Psoas muscle (tissue), 8 donors: Measurements from ENCODE around the gene EHMT1. TPM values are rescaled to one million over a fixed set of nuclear protein-coding genes. Genes with fewer than 3 reads are reported as not detected.

Source experiments
- ATAC-seq, 4 donors: fragments of 200-7000 bp; cut with Tn5 transposase; one replicate each; pipeline ENCODE4 v1.9.1; 2020; ENCODE audit warnings: moderate library complexity in 3 of 4, mild to moderate bottlenecking in 2 of 4
- DNase-seq, 2 donors: peaks; one replicate each; pipeline ENCODE4 v3.0.0-alpha.2; 2020
- H3K27ac ChIP-seq: fragments of 200-600 bp; one replicate; pipeline ENCODE4 v1.8.0; 2022
- H3K27me3 ChIP-seq, 3 donors: fragments of 200-600 bp in 1 of 3; one replicate each; pipeline versions ENCODE4 v1.6.1 to v1.8.0; 2013 to 2022; ENCODE audit warnings: low read length in 2 of 3, mild to moderate bottlenecking in 2 of 3, moderate library complexity in 1 of 3; ENCODE audit not compliant: insufficient read depth in 3 of 3
- H3K36me3 ChIP-seq, 2 donors: fragments of 200-600 bp in 1 of 2; one replicate each; pipeline versions ENCODE4 v1.6.1 to v1.8.0; 2013 to 2022; ENCODE audit warnings: low read depth in 1 of 2, mild to moderate bottlenecking in 1 of 2, moderate library complexity in 1 of 2; ENCODE audit not compliant: insufficient read depth in 1 of 2
- H3K4me1 ChIP-seq: fragments of 200-600 bp; one replicate; pipeline ENCODE4 v1.8.0; 2022
- H3K4me3 ChIP-seq: fragments of 200-600 bp; one replicate; pipeline ENCODE4 v1.8.0; 2022; ENCODE audit warnings: mild to moderate bottlenecking
- H3K9me3 ChIP-seq: fragments of 200-600 bp; one replicate; pipeline ENCODE4 v1.8.0; 2022
- CTCF ChIP-seq: fragments of 200-600 bp; IDR thresholded peaks from one replicate; pipeline ENCODE4 v1.8.0; 2022; ENCODE audit warnings: antibody characterized with exemption
- WGBS, 3 donors: extraction: QIAGEN DNeasy Blood & Tissue Kit; methylation state at CpG; one replicate each; pipeline versions ENCODE4 v1.1.6 to v1.1.7; 2013; 5-methylcytosine and 5-hydroxymethylcytosine counted together
- intact Hi-C, 2 donors: fragments of 100-400 bp; cut with DNase I; formaldehyde crosslinking; loops; one replicate each; pipeline versions ENCODE4 v1.11.0 to v1.14.2; 2022
- polyA plus RNA-seq, 3 donors: library from polyadenylated mRNA; stranded (reverse); fragments of 200-250 nt; gene quantifications; one replicate each; pipeline ENCODE4 v1.2.3, GENCODE V29; 2013
- total RNA-seq, 4 donors: library from RNA; stranded (reverse); fragmentation: NEBNext Ultra II Directional in 2 of 4; extraction: Animal tissue kit (Norgen Biotek cat#: 25700) in 2 of 4; gene quantifications; one replicate each; pipeline versions ENCODE4 v1.2.1 to v1.2.4, GENCODE V29; 2021 to 2023
- donor health status: healthy with polysubstance abuse.
- donor health status: DM: no; HTN: no; CAD: no; lungs with moderate emphysema.
- donor health status: Bipolar disorder and iron deficiency.
- donor health status: healthy.
- donor health status: DM: yes; HTN: yes; CAD: no.
- donor health status: DM: no; HTN: no; CAD: no.
- donor health status: DM: no; HTN: no; CAD: no.
- donor health status: DM: yes; HTN: yes; CAD: no.

The EHMT1 gene
- total and polyA plus RNA-seq, 7 donors: 29.0 to 49.6 (median 31.2) TPM

GRCh38 chr9:137749511-137749910 is 130.7 kb downstream of the EHMT1 start:
- Histone ChIP-seq H3K36me3 (peaks cover 2 to 40% of the 10 kb centered on the region in 2 donors), H3K27me3 (no peaks in the 10 kb centered on the region), H3K9me3 (no peaks in the 10 kb centered on the region), H3K4me1 (peaks cover 11% of the 10 kb centered on the region), H3K27ac (no peak overlapping the region), H3K4me3 (no peak overlapping the region)
- WGBS, 3 donors: 87 to 90% (median 88%) methylated on average over 4 of the region's 4 CpGs
- intact Hi-C loops: no loop called here
- DNase-seq (no peak), ATAC-seq (no peak)
- no peak for TF ChIP-seq CTCF

GRCh38 chr9:137750007-137750406 is 131.2 kb downstream of the EHMT1 start:
- H3K27ac ChIP-seq: no peak overlapping the region
- ATAC-seq (no peak), DNase-seq (no peak)
- WGBS, 3 donors: 87 to 92% (median 89%) methylated on average over 3 of the region's 3 CpGs
- H3K9me3 ChIP-seq: peaks cover 1% of the 10 kb centered on the region
- no peaks in the 10 kb centered on the region for H3K27me3 ChIP-seq
- no peak overlapping the region for H3K4me3 ChIP-seq
- TF ChIP-seq CTCF: no peak
- intact Hi-C loops: no loop called here
- H3K36me3 ChIP-seq: peaks cover 2 to 42% of the 10 kb centered on the region in 2 donors
- peaks cover 10% of the 10 kb centered on the region for H3K4me1 ChIP-seq

- Histone ChIP-seq H3K27ac (no peak overlapping the region), H3K27me3 (no peaks in the 10 kb centered on the region), H3K4me1 (peaks cover 5% of the 10 kb centered on the region), H3K4me3 (no peak overlapping the region), H3K36me3 (peaks cover 4 to 47% of the 10 kb centered on the region in 2 donors), H3K9me3 (peaks cover 7% of the 10 kb centered on the region)
- 86 to 93% (median 90%) methylated on average over 10 of the region's 10 CpGs for WGBS, 3 donors
- ATAC-seq (no peak), DNase-seq (no peak)
- intact Hi-C loops: no loop called here
- TF ChIP-seq CTCF: no peak
These were observed 131.8 kb downstream of the EHMT1 start for GRCh38 chr9:137750566-137750965.

- H3K9me3 ChIP-seq: peaks cover 8% of the 10 kb centered on the region
- no peak overlapping the region for H3K4me3 ChIP-seq
- intact Hi-C loops: no loop called here
- no peaks in the 10 kb centered on the region for H3K27me3 ChIP-seq
- DNase-seq: no peak
- H3K27ac ChIP-seq: no peak overlapping the region
- peaks cover 4 to 52% of the 10 kb centered on the region in 2 donors for H3K36me3 ChIP-seq
- no peak for ATAC-seq
- TF ChIP-seq CTCF: no peak
- WGBS, 3 donors: 96 to 98% (median 96%) methylated on average over 5 of the region's 5 CpGs
- no peaks in the 10 kb centered on the region for H3K4me1 ChIP-seq
These were observed 132.8 kb downstream of the EHMT1 start for GRCh38 chr9:137751616-137752015.

GRCh38 chr9:137752426-137752825 is 133.6 kb downstream of the EHMT1 start:
- no peak overlapping the region for H3K27ac ChIP-seq
- H3K4me3 ChIP-seq: no peak overlapping the region
- peaks cover 4 to 44% of the 10 kb centered on the region in 2 donors for H3K36me3 ChIP-seq
- 71 to 79% (median 73%) methylated on average over 13 to 14 of the region's 14 CpGs for WGBS, 3 donors
- intact Hi-C loops: no loop called here
- no peak for TF ChIP-seq CTCF
- H3K9me3 ChIP-seq: peaks cover 8% of the 10 kb centered on the region
- H3K27me3 ChIP-seq: no peaks in the 10 kb centered on the region
- ATAC-seq (no peak), DNase-seq (no peak)
- H3K4me1 ChIP-seq: no peaks in the 10 kb centered on the region
